Keratinocyte (primary cell): Measurements from ENCODE around the gene C8G. TPM values are rescaled to one million over a fixed set of nuclear protein-coding genes. Genes with fewer than 3 reads are reported as not detected.

Experiments
- DNase-seq: peaks from one replicate; pipeline ENCODE4 v3.0.0-alpha.2; 2011; ENCODE audit warnings: low read depth, missing footprints, low spot score
- FAIRE-seq: peaks from 2 replicates; lab custom pipeline; 2011; peaks lifted over from hg19 to GRCh38; lab: Jason Lieb, UNC
- H2AFZ ChIP-seq: 2 replicates; pipeline ENCODE4 v1.6.0; 2012; ENCODE audit warnings: low read length, control low read depth, inconsistent platforms; ENCODE audit not compliant: control insufficient read depth
- H3K27ac ChIP-seq: 2 replicates; pipeline ENCODE4 v1.5.1; 2011; ENCODE audit warnings: low read length; ENCODE audit not compliant: control insufficient read depth, insufficient read depth
- H3K27me3 ChIP-seq: 3 replicates; pipeline ENCODE4 v1.6.0; 2011; ENCODE audit warnings: low read length; ENCODE audit not compliant: control insufficient read depth, insufficient read depth; ENCODE audit errors: extremely low read depth
- H3K36me3 ChIP-seq, 2 experiments: 2 replicates in 1 of 2; 3 replicates in 1 of 2; pipeline ENCODE4 v1.5.1; 2011; ENCODE audit warnings: low read length in 2 of 2, mild to moderate bottlenecking in 1 of 2; ENCODE audit not compliant: control insufficient read depth in 2 of 2, insufficient read depth in 2 of 2; ENCODE audit errors: extremely low read depth in 1 of 2
- H3K4me1 ChIP-seq: 3 replicates; pipeline ENCODE4 v1.5.1; 2011; ENCODE audit warnings: low read length; ENCODE audit not compliant: control insufficient read depth, insufficient read depth; ENCODE audit errors: extremely low read depth
- H3K4me2 ChIP-seq: 3 replicates; pipeline ENCODE4 v1.6.0; 2011; ENCODE audit warnings: low read depth, low read length; ENCODE audit not compliant: control insufficient read depth, insufficient read depth; ENCODE audit errors: extremely low read depth
- H3K4me3 ChIP-seq, 3 experiments: fragments of 200-600 bp in 1 of 3; sonication (generic) in 1 of 3; 2 replicates in 2 of 3; 3 replicates in 1 of 3; pipeline ENCODE4 v1.5.1; 2011 to 2016; ENCODE audit warnings: low read length in 3 of 3, mild to moderate bottlenecking in 3 of 3, control low read depth in 2 of 3, inconsistent platforms in 1 of 3, low read depth in 1 of 3, mixed read lengths in 1 of 3, mixed run types in 1 of 3, moderate library complexity in 1 of 3; ENCODE audit not compliant: control insufficient read depth in 2 of 3, insufficient read depth in 2 of 3; ENCODE audit errors: extremely low read depth in 1 of 3
- H3K79me2 ChIP-seq: 2 replicates; pipeline ENCODE4 v1.6.0; 2012; ENCODE audit warnings: low read length; ENCODE audit not compliant: control insufficient read depth, insufficient read depth
- H3K9ac ChIP-seq: 3 replicates; pipeline ENCODE4 v1.6.0; 2011; ENCODE audit warnings: low read length; ENCODE audit not compliant: control insufficient read depth, insufficient read depth; ENCODE audit errors: extremely low read depth
- H3K9me1 ChIP-seq: 3 replicates; pipeline ENCODE4 v1.6.0; 2011; ENCODE audit warnings: low read length; ENCODE audit not compliant: control insufficient read depth, insufficient read depth; ENCODE audit errors: extremely low read depth
- H3K9me3 ChIP-seq: 2 replicates; pipeline ENCODE4 v1.5.1; 2012; ENCODE audit warnings: low read depth, low read length; ENCODE audit not compliant: control insufficient read depth
- H4K20me1 ChIP-seq: 3 replicates; pipeline ENCODE4 v1.6.0; 2011; ENCODE audit warnings: low read length; ENCODE audit not compliant: control insufficient read depth, insufficient read depth; ENCODE audit errors: extremely low read depth
- EZH2 ChIP-seq: IDR thresholded peaks from one replicate; pipeline ENCODE4 v1.6.1; 2012; ENCODE audit warnings: inconsistent platforms, mild to moderate bottlenecking, low read length, moderate library complexity
- dilution Hi-C: fragments of 300-500 bp; cut with MboI; formaldehyde crosslinking; loops from one replicate; pipeline ENCODE4 v1.7.0; 2020; ENCODE audit warnings: low sequenced_read_pairs; ENCODE audit not compliant: extremely low pct_ligation_motif_present
- polyA plus RNA-seq, 5 experiments: library from polyadenylated mRNA; depleted of rRNA in 3 of 5; stranded (reverse) in 3 of 5; stranded (forward) in 1 of 5; unstranded in 1 of 5; fragments of >200 nt; gene quantifications; 1 replicate in 1 of 5; 2 replicates in 3 of 5; 3 replicates in 1 of 5; pipeline versions ENCODE4 v1.2.1 to v1.2.3, GENCODE V29; 2011 to 2012; ENCODE audit warnings: missing spikeins in 2 of 5, low read depth in 1 of 5, low replicate concordance in 1 of 5
- TF ChIP-seq, protein P1 (sequence below), 3 experiments: IDR thresholded peaks in 1 of 3; conservative IDR thresholded peaks in 1 of 3; optimal IDR thresholded peaks in 1 of 3; 2 replicates in 2 of 3; 3 replicates in 1 of 3; pipeline versions ENCODE3 to v1.5.1; 2011; ENCODE audit warnings: low read length in 3 of 3, mild to moderate bottlenecking in 3 of 3, moderate library complexity in 2 of 3, control low read depth in 1 of 3, inconsistent platforms in 1 of 3; ENCODE audit not compliant: insufficient read depth in 2 of 3; ENCODE audit errors: extremely low read depth in 1 of 3

The C8G gene
- polyA plus RNA-seq, 1 donor (not counting 4 experiments of a cell fraction or from before 2014, with no cell fraction given), result 0.24 TPM

DNA sequence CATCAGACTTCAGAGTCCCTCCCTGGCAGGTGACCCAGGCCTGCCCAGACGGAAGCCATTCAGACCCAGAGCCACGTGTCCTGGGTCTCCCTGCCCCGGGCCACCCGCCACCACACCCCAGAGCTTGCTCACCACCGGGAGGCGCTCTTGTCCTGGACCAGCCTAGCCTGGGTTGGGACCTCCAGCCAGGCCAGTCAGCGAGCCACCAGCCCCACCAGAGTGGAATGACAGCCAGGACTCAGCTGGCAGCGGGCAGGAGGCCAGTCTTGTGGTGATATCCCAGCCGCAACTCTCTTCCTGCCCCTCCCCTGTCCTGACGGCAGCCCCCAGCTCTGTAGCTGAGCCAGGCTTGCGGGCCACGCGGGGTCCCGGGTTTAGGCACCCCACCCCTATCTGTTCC is 30.6 kb downstream of the C8G start:
- FAIRE-seq (no peak), DNase-seq (no peak)
- Histone ChIP-seq H3K9me1 (no peaks in the 10 kb centered on the region), H3K4me1 (peaks cover 8% of the 10 kb centered on the region), H2AFZ (no peak overlapping the region), H3K27ac (no peak overlapping the region), H3K79me2 (no peaks in the 10 kb centered on the region), H4K20me1 (no peaks in the 10 kb centered on the region), H3K27me3 (no peaks in the 10 kb centered on the region), H3K9me3 (no peaks in the 10 kb centered on the region), H3K4me2 (no peak overlapping the region), H3K4me3 (no peak overlapping the region), H3K36me3 (no peaks in the 10 kb centered on the region), H3K9ac (no peak overlapping the region)
- no peak for TF ChIP-seq EZH2
- TF ChIP-seq, protein P1, sequence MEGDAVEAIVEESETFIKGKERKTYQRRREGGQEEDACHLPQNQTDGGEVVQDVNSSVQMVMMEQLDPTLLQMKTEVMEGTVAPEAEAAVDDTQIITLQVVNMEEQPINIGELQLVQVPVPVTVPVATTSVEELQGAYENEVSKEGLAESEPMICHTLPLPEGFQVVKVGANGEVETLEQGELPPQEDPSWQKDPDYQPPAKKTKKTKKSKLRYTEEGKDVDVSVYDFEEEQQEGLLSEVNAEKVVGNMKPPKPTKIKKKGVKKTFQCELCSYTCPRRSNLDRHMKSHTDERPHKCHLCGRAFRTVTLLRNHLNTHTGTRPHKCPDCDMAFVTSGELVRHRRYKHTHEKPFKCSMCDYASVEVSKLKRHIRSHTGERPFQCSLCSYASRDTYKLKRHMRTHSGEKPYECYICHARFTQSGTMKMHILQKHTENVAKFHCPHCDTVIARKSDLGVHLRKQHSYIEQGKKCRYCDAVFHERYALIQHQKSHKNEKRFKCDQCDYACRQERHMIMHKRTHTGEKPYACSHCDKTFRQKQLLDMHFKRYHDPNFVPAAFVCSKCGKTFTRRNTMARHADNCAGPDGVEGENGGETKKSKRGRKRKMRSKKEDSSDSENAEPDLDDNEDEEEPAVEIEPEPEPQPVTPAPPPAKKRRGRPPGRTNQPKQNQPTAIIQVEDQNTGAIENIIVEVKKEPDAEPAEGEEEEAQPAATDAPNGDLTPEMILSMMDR (optimal IDR thresholded peaks at IDR 0.05 in 1 of 3, IDR thresholded peaks at IDR 0.05 in 1 of 3, conservative IDR thresholded peaks at IDR 0.05 in 1 of 3; ENCODE audit: extremely low read depth in 1 of 3, insufficient read depth in 2 of 3, low read length in 3 of 3), result peak in 2 of 3 experiments; percentile 25
- dilution Hi-C loops, result no loop called here

DNA sequence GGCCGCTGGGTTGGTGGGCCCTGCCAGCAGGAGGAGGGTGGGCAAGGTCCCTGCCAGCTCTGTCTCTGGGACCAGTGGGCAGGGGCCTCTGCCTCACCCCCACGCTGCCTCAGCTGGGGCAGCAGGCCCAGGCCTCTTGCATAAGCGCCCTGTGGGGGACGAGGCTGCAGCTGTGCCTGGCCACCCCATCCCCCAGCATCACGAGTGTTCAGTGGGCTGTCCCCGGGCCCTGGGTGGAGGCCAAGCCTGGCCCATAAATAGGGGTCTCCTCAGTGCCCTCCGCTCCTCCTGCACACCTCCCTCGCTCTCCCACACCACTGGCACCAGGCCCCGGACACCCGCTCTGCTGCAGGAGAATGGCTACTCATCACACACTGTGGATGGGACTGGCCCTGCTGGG is 32.2 kb downstream of the C8G start, which contains the start of gene PTGDS:
Gene PTGDS (plus strand): TSS at position 282 of the 400 bp plus-strand sequence. CDS start 75 bp downstream, at position 357.
- DNase-seq (no peak), FAIRE-seq (no peak)
- TF ChIP-seq EZH2, result no peak
- TF ChIP-seq, protein P1 (optimal IDR thresholded peaks at IDR 0.05 in 1 of 3, IDR thresholded peaks at IDR 0.05 in 1 of 3, conservative IDR thresholded peaks at IDR 0.05 in 1 of 3; ENCODE audit: extremely low read depth in 1 of 3, insufficient read depth in 2 of 3, low read length in 3 of 3), result no peak
- H3K9ac ChIP-seq, result no peak within 1 kb of the TSS
- peaks cover 8% of the 10 kb centered on the region for H3K4me1 ChIP-seq
- H3K9me3 ChIP-seq, result no peaks in the 10 kb centered on the region
- no peaks in the 10 kb centered on the region for H3K27me3 ChIP-seq
- H3K4me3 ChIP-seq, result peak within 1 kb of the TSS in 2 of 3 experiments; percentile 34 to 38
- H3K27ac ChIP-seq, result no peak within 1 kb of the TSS
- H3K36me3 ChIP-seq, result no peaks in the 10 kb centered on the region
- H3K9me1 ChIP-seq, result no peaks in the 10 kb centered on the region
- H4K20me1 ChIP-seq, result no peaks in the 10 kb centered on the region
- dilution Hi-C loops, result no loop called here
- peak within 1 kb of the TSS; percentile 26 for H2AFZ ChIP-seq
- H3K4me2 ChIP-seq, result peak within 1 kb of the TSS; percentile 74
- no peaks in the 10 kb centered on the region for H3K79me2 ChIP-seq
